HFF-Myc (cell line): ENCODE results near the gene SH3RF2.

ENCODE experiments used
- DNase-seq: peaks from one replicate; pipeline ENCODE4 v3.0.0-alpha.2; 2011; ENCODE audit warnings: low read depth; ENCODE audit errors: extremely low read depth
- H3K4me3 ChIP-seq: replicated peaks from 2 replicates; pipeline ENCODE4 v1.5.1; 2011; ENCODE audit warnings: low read depth, mild to moderate bottlenecking, control low read depth, low read length
- CTCF ChIP-seq: IDR thresholded peaks from 2 replicates; pipeline ENCODE4 v1.5.1; 2012; ENCODE audit warnings: mild to moderate bottlenecking, low read depth, low read length, control low read depth; ENCODE audit errors: missing control alignments

The SH3RF2 gene

GRCh38 chr5:145967296-145967695 is 30.9 kb downstream of the SH3RF2 start:
- no peak for TF ChIP-seq CTCF
- DNase-seq, result no peak
- no peak overlapping the region for H3K4me3 ChIP-seq

- no peak overlapping the region for H3K4me3 ChIP-seq
- DNase-seq, result no peak
- TF ChIP-seq CTCF, result no peak
These were observed 32.8 kb downstream of the SH3RF2 start for GRCh38 chr5:145968970-145969713.

GRCh38 chr5:145969714-145970092 is 33.3 kb downstream of the SH3RF2 start:
- DNase-seq, result no peak
- no peak overlapping the region for H3K4me3 ChIP-seq
- TF ChIP-seq CTCF, result no peak

- TF ChIP-seq CTCF, result no peak
- no peak for DNase-seq
- no peak overlapping the region for H3K4me3 ChIP-seq
These were observed 34.7 kb downstream of the SH3RF2 start for GRCh38 chr5:145971108-145971507.

GRCh38 chr5:145971701-145972100 is 35.3 kb downstream of the SH3RF2 start:
- DNase-seq, result no peak
- H3K4me3 ChIP-seq, result no peak overlapping the region
- TF ChIP-seq CTCF, result no peak

- DNase-seq, result no peak
- TF ChIP-seq CTCF, result no peak
- no peak overlapping the region for H3K4me3 ChIP-seq
These were observed 38.6 kb downstream of the SH3RF2 start for GRCh38 chr5:145975001-145975360.
